Prostate gland (tissue), 2 donors: ENCODE measurements around the gene KCNK4.

Source experiments
- CTCF ChIP-seq, 4 experiments: fragments of 200-600 bp in 2 of 4; fragments of 450-650 bp in 2 of 4; sonication (generic) in 2 of 4; IDR thresholded peaks; 1 replicate in 3 of 4; 2 replicates in 1 of 4; pipeline ENCODE4 v1.5.1; 2016 to 2019; ENCODE audit warnings: antibody characterized with exemption in 4 of 4, mild to moderate bottlenecking in 2 of 4, moderate library complexity in 2 of 4
- POLR2A ChIP-seq: fragments of 450-650 bp; IDR thresholded peaks from one replicate; pipeline ENCODE4 v1.6.1; 2016; ENCODE audit warnings: antibody characterized with exemption, mild to moderate bottlenecking
- POLR2AphosphoS5 ChIP-seq: sonication (generic); formaldehyde crosslinking; IDR thresholded peaks from one replicate; pipeline ENCODE4 v1.6.1; 2017; ENCODE audit warnings: antibody characterized with exemption

GRCh38 chr11:64245797-64246620 is 45.1 kb upstream of the KCNK4 start:
- TF ChIP-seq CTCF (IDR thresholded peaks at IDR 0.05) (no peak), POLR2AphosphoS5 (no peak), POLR2A (peak; percentile 38)
